ENCODE results near the gene CPN2.

CPN2 gene

GRCh38 chr3:194329583-194329965 lies 21.6 kb downstream of the CPN2 start:
- Histone ChIP-seq H3K9ac (no peak overlapping the region), H3K36me3 (ENCODE audit: control insufficient read depth, insufficient read depth, low read length) (no peaks in the 10 kb centered on the region), H3K79me2 (no peaks in the 10 kb centered on the region), H3K27me3 (ENCODE audit: control insufficient read depth, insufficient read depth, low read length) (no peaks in the 10 kb centered on the region), H3K27ac (no peak overlapping the region), H3K4me3 (ENCODE audit: low read depth, low read length) (no peak overlapping the region), H3K4me1 (peaks cover 7% of the 10 kb centered on the region), H3K9me3 (ENCODE audit: control insufficient read depth, low read length) (no peaks in the 10 kb centered on the region), H2AFZ (no peak overlapping the region), H3K4me2 (ENCODE audit: low read length) (no peak overlapping the region)
- no peak for TF ChIP-seq CTCF (IDR thresholded peaks at IDR 0.05)

- H3K4me1 ChIP-seq, result peaks cover 9% of the 10 kb centered on the region
- no peak overlapping the region for H3K27ac ChIP-seq
- no peaks in the 10 kb centered on the region for H3K36me3 ChIP-seq (ENCODE audit: control insufficient read depth, insufficient read depth, low read length)
- H3K79me2 ChIP-seq, result no peaks in the 10 kb centered on the region
- no peak overlapping the region for H3K4me2 ChIP-seq (ENCODE audit: low read length)
- H2AFZ ChIP-seq, result no peak overlapping the region
- H3K27me3 ChIP-seq (ENCODE audit: control insufficient read depth, insufficient read depth, low read length), result no peaks in the 10 kb centered on the region
- no peak for TF ChIP-seq CTCF (IDR thresholded peaks at IDR 0.05)
- H3K9me3 ChIP-seq (ENCODE audit: control insufficient read depth, low read length), result no peaks in the 10 kb centered on the region
- no peak overlapping the region for H3K4me3 ChIP-seq (ENCODE audit: low read depth, low read length)
- no peak overlapping the region for H3K9ac ChIP-seq
These were observed 22.1 kb downstream of the CPN2 start for GRCh38 chr3:194328942-194329582.

- no peak overlapping the region for H3K4me2 ChIP-seq (ENCODE audit: low read length)
- H3K9me3 ChIP-seq (ENCODE audit: control insufficient read depth, low read length), result no peaks in the 10 kb centered on the region
- H3K79me2 ChIP-seq, result no peaks in the 10 kb centered on the region
- no peak overlapping the region for H3K9ac ChIP-seq
- H3K27me3 ChIP-seq (ENCODE audit: control insufficient read depth, insufficient read depth, low read length), result no peaks in the 10 kb centered on the region
- no peak overlapping the region for H2AFZ ChIP-seq
- H3K27ac ChIP-seq, result no peak overlapping the region
- no peak for TF ChIP-seq CTCF (IDR thresholded peaks at IDR 0.05)
- no peaks in the 10 kb centered on the region for H3K36me3 ChIP-seq (ENCODE audit: control insufficient read depth, insufficient read depth, low read length)
- H3K4me3 ChIP-seq (ENCODE audit: low read depth, low read length), result no peak overlapping the region
- peaks cover 15% of the 10 kb centered on the region for H3K4me1 ChIP-seq
These were observed 23.0 kb downstream of the CPN2 start for GRCh38 chr3:194328053-194328657.

GRCh38 chr3:194327218-194328052 lies 23.7 kb downstream of the CPN2 start:
- Histone ChIP-seq H2AFZ (no peak overlapping the region), H3K9me3 (ENCODE audit: control insufficient read depth, low read length) (no peaks in the 10 kb centered on the region), H3K36me3 (ENCODE audit: control insufficient read depth, insufficient read depth, low read length) (no peaks in the 10 kb centered on the region), H3K9ac (no peak overlapping the region), H3K4me3 (ENCODE audit: low read depth, low read length) (no peak overlapping the region), H3K27ac (no peak overlapping the region), H3K4me2 (ENCODE audit: low read length) (no peak overlapping the region), H3K79me2 (no peaks in the 10 kb centered on the region), H3K4me1 (peaks cover 15% of the 10 kb centered on the region), H3K27me3 (ENCODE audit: control insufficient read depth, insufficient read depth, low read length) (no peaks in the 10 kb centered on the region)
- no peak for TF ChIP-seq CTCF (IDR thresholded peaks at IDR 0.05)

Data from parathyroid adenoma (tissue), 2 donors.